Measurements from ENCODE around the gene ZC3H12A. TPM values are rescaled to one million over a fixed set of nuclear protein-coding genes. Genes with fewer than 3 reads are reported as not detected.

Gene ZC3H12A
- total and polyA plus RNA-seq, 2 of the 8 experiments (the other 6 are each of a cell fraction or from before 2014, with no cell fraction given), result 7.4 to 10.0 TPM

- TF ChIP-seq TAF1 (IDR thresholded peaks at IDR 0.05; ENCODE audit: low read depth, low read length) (no peak), POLR2A (IDR thresholded peaks at IDR 0.05; ENCODE audit: control extremely low read depth in 1 of 2, low read depth in 2 of 2, low read length in 2 of 2) (no peak), ATF3 (IDR thresholded peaks at IDR 0.05; ENCODE audit: insufficient read depth, low read depth, low read length) (no peak), TEAD4 (IDR thresholded peaks at IDR 0.05; ENCODE audit: low read depth, low read length) (0 out of 2 replicates have a peak, but pooled peaks have one; percentile 11)
These were observed 39.5 kb downstream of the ZC3H12A start (continued) for GRCh38 chr1:37513795-37514349.

Data from H1 (cell line).